ENCODE data around the gene SLC15A1. TPM values are rescaled to one million over a fixed set of nuclear protein-coding genes. Genes with fewer than 3 reads are reported as not detected.

Gene SLC15A1
- total RNA-seq, 2 donors from 2014 or later, result 0.34 to 1.3 TPM

DNA sequence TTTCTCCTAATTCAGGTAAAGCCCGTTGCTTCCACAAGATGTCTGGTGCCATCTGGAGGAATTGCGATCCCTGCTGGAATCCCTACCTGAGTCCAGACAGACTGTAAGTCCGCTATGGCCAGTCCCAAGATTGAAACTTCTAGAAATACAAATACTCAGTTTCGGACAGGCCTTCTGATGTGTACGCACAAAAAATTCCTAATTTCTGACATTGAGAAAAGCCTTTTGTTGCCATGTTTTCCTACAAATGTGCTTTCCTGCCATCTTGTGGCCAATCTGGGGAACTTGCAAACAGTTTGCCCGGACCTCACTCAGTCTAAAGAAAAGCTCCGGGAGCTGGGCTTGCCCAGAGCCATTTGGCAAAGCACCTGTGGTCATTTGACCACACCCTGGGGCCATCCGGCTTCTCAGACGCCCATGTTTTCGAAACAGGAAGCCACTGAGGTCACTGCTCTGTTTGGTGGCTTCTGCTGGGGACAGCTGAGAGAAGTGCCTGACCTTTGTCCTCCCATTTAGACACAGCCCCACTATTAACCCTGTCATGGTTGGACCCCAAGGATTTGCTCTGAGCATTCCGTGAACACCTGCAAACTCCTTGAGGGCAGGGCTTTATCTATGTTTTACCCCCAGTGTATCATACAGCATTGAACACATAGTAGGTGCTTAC is 79.4 kb downstream of the SLC15A1 start:
- peak; percentile 54 for DNase-seq (ENCODE audit: low spot score)
- no peaks in the 10 kb centered on the region for H3K36me3 ChIP-seq
- H3K27ac ChIP-seq, result no peak overlapping the region
- peak; percentile 43 for TF ChIP-seq POLR2AphosphoS5 (IDR thresholded peaks at IDR 0.05)
- TF ChIP-seq, protein P1, sequence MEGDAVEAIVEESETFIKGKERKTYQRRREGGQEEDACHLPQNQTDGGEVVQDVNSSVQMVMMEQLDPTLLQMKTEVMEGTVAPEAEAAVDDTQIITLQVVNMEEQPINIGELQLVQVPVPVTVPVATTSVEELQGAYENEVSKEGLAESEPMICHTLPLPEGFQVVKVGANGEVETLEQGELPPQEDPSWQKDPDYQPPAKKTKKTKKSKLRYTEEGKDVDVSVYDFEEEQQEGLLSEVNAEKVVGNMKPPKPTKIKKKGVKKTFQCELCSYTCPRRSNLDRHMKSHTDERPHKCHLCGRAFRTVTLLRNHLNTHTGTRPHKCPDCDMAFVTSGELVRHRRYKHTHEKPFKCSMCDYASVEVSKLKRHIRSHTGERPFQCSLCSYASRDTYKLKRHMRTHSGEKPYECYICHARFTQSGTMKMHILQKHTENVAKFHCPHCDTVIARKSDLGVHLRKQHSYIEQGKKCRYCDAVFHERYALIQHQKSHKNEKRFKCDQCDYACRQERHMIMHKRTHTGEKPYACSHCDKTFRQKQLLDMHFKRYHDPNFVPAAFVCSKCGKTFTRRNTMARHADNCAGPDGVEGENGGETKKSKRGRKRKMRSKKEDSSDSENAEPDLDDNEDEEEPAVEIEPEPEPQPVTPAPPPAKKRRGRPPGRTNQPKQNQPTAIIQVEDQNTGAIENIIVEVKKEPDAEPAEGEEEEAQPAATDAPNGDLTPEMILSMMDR (IDR thresholded peaks at IDR 0.05), result peak; percentile 63 to 92 (median 77)
- TF ChIP-seq POLR2A (IDR thresholded peaks at IDR 0.05), result no peak
- no peaks in the 10 kb centered on the region for H3K4me1 ChIP-seq (replicated peaks)
- no peaks in the 10 kb centered on the region for H3K9me3 ChIP-seq
- no peaks in the 10 kb centered on the region for H3K27me3 ChIP-seq (replicated peaks; ENCODE audit: insufficient read depth)
- no peak overlapping the region for H3K4me3 ChIP-seq
- 15% methylated on average over 11 of the region's 11 CpGs for WGBS
- intact Hi-C loops (cut with DNase I), result loop anchor here (5.0 to 10.0 kb wide), 4 partner anchors 226 to 816 kb away; partner anchors contain the start of gene FARP1

GRCh38 chr13:98668155-98668554 is 84.3 kb downstream of the SLC15A1 start:
- intact Hi-C loops (cut with DNase I), result no loop called here
- WGBS, result 84% methylated on average over 4 of the region's 4 CpGs
- DNase-seq (ENCODE audit: low spot score), result no peak
- TF ChIP-seq POLR2A (IDR thresholded peaks at IDR 0.05), result no peak
- TF ChIP-seq, protein P1 (IDR thresholded peaks at IDR 0.05), result no peak
- no peak for TF ChIP-seq POLR2AphosphoS5 (IDR thresholded peaks at IDR 0.05)
- Histone ChIP-seq H3K27me3 (replicated peaks; ENCODE audit: insufficient read depth) (no peaks in the 10 kb centered on the region), H3K9me3 (no peaks in the 10 kb centered on the region), H3K4me1 (replicated peaks) (no peaks in the 10 kb centered on the region), H3K27ac (no peak overlapping the region), H3K4me3 (no peak overlapping the region), H3K36me3 (no peaks in the 10 kb centered on the region)

DNA sequence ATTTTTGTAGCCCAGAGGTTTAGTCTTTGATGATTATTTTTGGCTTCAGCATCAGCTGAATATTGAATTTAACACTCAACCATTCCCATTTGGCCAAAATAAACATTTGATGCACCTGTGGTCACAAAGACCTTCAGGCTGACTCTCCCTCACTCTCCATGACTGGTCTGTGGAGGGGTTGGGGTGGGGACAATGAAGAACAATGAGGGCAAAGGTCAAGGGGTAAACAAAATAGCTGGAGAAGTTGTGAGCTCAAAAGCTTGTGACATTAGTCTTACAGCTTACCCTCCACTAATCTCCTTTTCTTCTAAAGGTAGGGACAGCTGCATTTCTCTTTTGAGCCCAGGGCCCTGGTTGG is 86.9 kb downstream of the SLC15A1 start:
- H3K36me3 ChIP-seq, result no peaks in the 10 kb centered on the region
- intact Hi-C loops (cut with DNase I), result no loop called here
- no peak overlapping the region for H3K27ac ChIP-seq
- no peak for TF ChIP-seq POLR2AphosphoS5 (IDR thresholded peaks at IDR 0.05)
- TF ChIP-seq POLR2A (IDR thresholded peaks at IDR 0.05), result no peak
- TF ChIP-seq, protein P1 (IDR thresholded peaks at IDR 0.05), result no peak
- H3K4me3 ChIP-seq, result no peak overlapping the region
- no peaks in the 10 kb centered on the region for H3K4me1 ChIP-seq (replicated peaks)
- no peak for DNase-seq (ENCODE audit: low spot score)
- no peaks in the 10 kb centered on the region for H3K9me3 ChIP-seq
- no peaks in the 10 kb centered on the region for H3K27me3 ChIP-seq (replicated peaks; ENCODE audit: insufficient read depth)

- no peak for DNase-seq (ENCODE audit: low spot score)
- no peak overlapping the region for H3K4me3 ChIP-seq
- intact Hi-C loops (cut with DNase I), result no loop called here
- H3K27me3 ChIP-seq (replicated peaks; ENCODE audit: insufficient read depth), result no peaks in the 10 kb centered on the region
- H3K36me3 ChIP-seq, result no peaks in the 10 kb centered on the region
- TF ChIP-seq, protein P1 (IDR thresholded peaks at IDR 0.05), result no peak
- TF ChIP-seq POLR2AphosphoS5 (IDR thresholded peaks at IDR 0.05), result no peak
- no peak for TF ChIP-seq POLR2A (IDR thresholded peaks at IDR 0.05)
- no peaks in the 10 kb centered on the region for H3K4me1 ChIP-seq (replicated peaks)
- H3K9me3 ChIP-seq, result no peaks in the 10 kb centered on the region
- WGBS, result 35% methylated on average over 3 of the region's 3 CpGs
- no peak overlapping the region for H3K27ac ChIP-seq
Observed at GRCh38 chr13:98664924-98665637, 87.4 kb downstream of the SLC15A1 start.

- intact Hi-C loops (cut with DNase I), result no loop called here
- no peak for DNase-seq (ENCODE audit: low spot score)
- H3K9me3 ChIP-seq, result no peaks in the 10 kb centered on the region
- no peaks in the 10 kb centered on the region for H3K27me3 ChIP-seq (replicated peaks; ENCODE audit: insufficient read depth)
- TF ChIP-seq, protein P1 (IDR thresholded peaks at IDR 0.05), result no peak
- TF ChIP-seq POLR2AphosphoS5 (IDR thresholded peaks at IDR 0.05) (no peak), POLR2A (IDR thresholded peaks at IDR 0.05) (no peak)
- no peaks in the 10 kb centered on the region for H3K36me3 ChIP-seq
- no peak overlapping the region for H3K27ac ChIP-seq
- WGBS, result 88% methylated on average over 1 of the region's 1 CpG
- no peak overlapping the region for H3K4me3 ChIP-seq
- H3K4me1 ChIP-seq (replicated peaks), result no peaks in the 10 kb centered on the region
Observed at GRCh38 chr13:98664510-98664909, 88.0 kb downstream of the SLC15A1 start.
